Gastrocnemius medialis (tissue), 4 donors: ENCODE results near the gene PDZK1. TPM values are rescaled to one million over a fixed set of nuclear protein-coding genes. Genes with fewer than 3 reads are reported as not detected.

ENCODE experiments used
- ATAC-seq, 2 donors: fragments of 150-250 bp; one replicate each; pipeline ENCODE4 v1.9.1; 2016
- DNase-seq, 2 donors: peaks; one replicate each; pipeline ENCODE4 v3.0.0-alpha.2; 2019
- H3K27ac ChIP-seq, 4 donors: fragments of 200-600 bp; sonication (generic); 1 replicate in 1 of 4; 2 replicates in 3 of 4; pipeline ENCODE4 v1.5.1; 2016 to 2018; ENCODE audit warnings: mild to moderate bottlenecking in 2 of 4, moderate library complexity in 1 of 4
- H3K27me3 ChIP-seq, 3 donors: fragments of 200-600 bp; sonication (generic) in 2 of 3; 1 replicate in 1 of 3; 2 replicates in 2 of 3; pipeline versions ENCODE4 v1.5.1 to v1.6.0; 2016 to 2019; ENCODE audit warnings: mild to moderate bottlenecking in 1 of 3, moderate library complexity in 1 of 3
- H3K36me3 ChIP-seq, 2 donors: fragments of 200-600 bp; sonication (generic) in 1 of 2; one replicate each; pipeline ENCODE4 v1.5.1; 2017 to 2018
- H3K4me1 ChIP-seq, 2 donors: fragments of 200-600 bp; sonication (generic) in 1 of 2; one replicate each; pipeline ENCODE4 v1.5.1; 2016 to 2017; ENCODE audit warnings: mild to moderate bottlenecking in 2 of 2
- H3K4me3 ChIP-seq, 4 donors: fragments of 200-600 bp; sonication (generic) in 3 of 4; 1 replicate in 1 of 4; 2 replicates in 3 of 4; pipeline ENCODE4 v1.5.1; 2016 to 2019; ENCODE audit warnings: mild to moderate bottlenecking in 2 of 4
- H3K9me3 ChIP-seq, 3 donors: fragments of 200-600 bp; sonication (generic) in 2 of 3; 1 replicate in 1 of 3; 2 replicates in 2 of 3; pipeline ENCODE4 v1.5.1; 2016 to 2019
- POLR2A ChIP-seq, 2 donors: fragments of 450-650 bp; IDR thresholded peaks; one replicate each; pipeline ENCODE4 v1.6.1; 2017; ENCODE audit warnings: antibody characterized with exemption in 2 of 2, mild to moderate bottlenecking in 2 of 2, moderate library complexity in 2 of 2
- in situ Hi-C, 4 donors: fragments of 200-750 bp; cut with MboI; loops; one replicate each; pipeline versions ENCODE4 v1.15.0 to v1.8.0; 2017; ENCODE audit warnings: low sequenced_read_pairs in 4 of 4
- intact Hi-C: fragments of 100-400 bp; cut with DNase I; formaldehyde crosslinking; loops from one replicate; pipeline ENCODE4 v1.15.1; 2023; ENCODE audit warnings: low total_unique reads
- total RNA-seq, 4 donors: library from RNA; depleted of rRNA; stranded (reverse); fragments of >200 nt; gene quantifications; one replicate each; pipeline versions ENCODE4 v1.1.0 to v1.2.3, GENCODE V29; 2016
- TF ChIP-seq, protein P1 (sequence below), 5 experiments: fragments of 450-650 bp in 3 of 5; fragments of 200-600 bp in 2 of 5; sonication (generic) in 2 of 5; IDR thresholded peaks in 4 of 5; conservative IDR thresholded peaks in 1 of 5; 1 replicate in 4 of 5; 2 replicates in 1 of 5; pipeline ENCODE4 v1.5.1; 2016 to 2019; ENCODE audit warnings: antibody characterized with exemption in 5 of 5, mild to moderate bottlenecking in 3 of 5, moderate library complexity in 3 of 5

Gene PDZK1
- total RNA-seq, 4 donors from 2014 or later = 0.44 TPM; not detected in 3

DNA sequence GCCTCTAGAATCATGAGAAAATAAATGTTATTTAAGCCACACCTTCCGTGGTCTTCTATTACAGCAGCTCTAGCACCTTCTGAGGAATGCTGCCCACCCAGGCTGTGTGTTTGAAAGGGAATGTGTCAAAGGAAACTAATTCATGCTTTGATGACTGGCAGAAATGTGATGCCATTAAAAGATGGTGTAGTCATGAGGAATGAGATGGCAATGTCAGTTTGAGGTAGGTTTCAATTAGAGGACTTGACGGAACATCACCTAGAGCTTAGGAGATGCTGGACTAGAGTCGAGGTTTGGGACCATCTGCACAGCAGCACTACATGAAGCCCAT lies 10.6 kb downstream of the PDZK1 start:
- TF ChIP-seq, protein P1, sequence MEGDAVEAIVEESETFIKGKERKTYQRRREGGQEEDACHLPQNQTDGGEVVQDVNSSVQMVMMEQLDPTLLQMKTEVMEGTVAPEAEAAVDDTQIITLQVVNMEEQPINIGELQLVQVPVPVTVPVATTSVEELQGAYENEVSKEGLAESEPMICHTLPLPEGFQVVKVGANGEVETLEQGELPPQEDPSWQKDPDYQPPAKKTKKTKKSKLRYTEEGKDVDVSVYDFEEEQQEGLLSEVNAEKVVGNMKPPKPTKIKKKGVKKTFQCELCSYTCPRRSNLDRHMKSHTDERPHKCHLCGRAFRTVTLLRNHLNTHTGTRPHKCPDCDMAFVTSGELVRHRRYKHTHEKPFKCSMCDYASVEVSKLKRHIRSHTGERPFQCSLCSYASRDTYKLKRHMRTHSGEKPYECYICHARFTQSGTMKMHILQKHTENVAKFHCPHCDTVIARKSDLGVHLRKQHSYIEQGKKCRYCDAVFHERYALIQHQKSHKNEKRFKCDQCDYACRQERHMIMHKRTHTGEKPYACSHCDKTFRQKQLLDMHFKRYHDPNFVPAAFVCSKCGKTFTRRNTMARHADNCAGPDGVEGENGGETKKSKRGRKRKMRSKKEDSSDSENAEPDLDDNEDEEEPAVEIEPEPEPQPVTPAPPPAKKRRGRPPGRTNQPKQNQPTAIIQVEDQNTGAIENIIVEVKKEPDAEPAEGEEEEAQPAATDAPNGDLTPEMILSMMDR (IDR thresholded peaks at IDR 0.05 in 4 of 5, conservative IDR thresholded peaks at IDR 0.05 in 1 of 5) = no peak
- TF ChIP-seq POLR2A (IDR thresholded peaks at IDR 0.05) = no peak
- Histone ChIP-seq H3K36me3 (no peaks in the 10 kb centered on the region), H3K27me3 (no peaks in the 10 kb centered on the region), H3K27ac (no peak overlapping the region), H3K4me1 (no peaks in the 10 kb centered on the region), H3K4me3 (no peak overlapping the region), H3K9me3 (no peaks in the 10 kb centered on the region)
- DNase-seq (no peak), ATAC-seq (no peak)
- intact Hi-C loops = no loop called here
- in situ Hi-C loops = no loop called here

DNA sequence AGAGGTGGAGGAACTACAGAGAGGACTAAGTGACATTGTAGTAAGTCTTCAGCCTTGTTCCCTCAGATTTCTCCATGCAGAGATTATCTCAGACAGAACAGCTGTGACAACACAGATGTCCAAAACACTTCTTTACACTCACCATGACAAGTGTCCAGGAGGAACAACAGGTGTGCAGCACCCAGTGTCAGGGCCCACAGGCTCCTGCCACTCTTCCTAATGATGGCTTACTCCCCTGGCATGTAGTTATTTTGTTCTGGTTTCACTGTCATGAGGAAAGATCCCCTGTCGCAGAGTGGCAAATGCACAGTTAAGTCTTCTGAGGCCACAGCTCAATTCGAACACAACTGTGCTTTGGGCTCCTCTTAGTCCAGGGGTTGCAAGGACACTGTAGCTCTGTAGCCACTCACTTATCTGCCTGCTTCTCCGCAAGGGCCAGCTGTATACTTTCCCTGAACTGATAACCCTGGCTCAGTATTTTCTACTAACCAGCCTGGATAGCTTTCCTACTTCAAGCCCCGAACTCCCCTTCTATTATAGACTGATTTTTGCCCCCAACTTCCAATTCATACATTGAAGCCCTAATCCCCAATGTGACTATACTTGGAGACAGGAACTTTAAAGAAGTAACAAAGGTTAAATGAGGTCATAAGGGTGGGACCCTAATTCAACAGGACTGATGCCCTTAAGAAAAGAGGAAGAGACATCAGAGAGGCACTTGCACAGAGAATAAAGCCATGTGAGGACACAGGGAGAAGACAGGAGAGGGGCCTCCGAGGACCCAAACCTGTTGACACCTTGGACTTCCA lies 11.1 kb downstream of the PDZK1 start:
- H3K9me3 ChIP-seq = no peaks in the 10 kb centered on the region
- TF ChIP-seq, protein P1 (IDR thresholded peaks at IDR 0.05 in 4 of 5, conservative IDR thresholded peaks at IDR 0.05 in 1 of 5) = no peak
- no peak for TF ChIP-seq POLR2A (IDR thresholded peaks at IDR 0.05)
- H3K27ac ChIP-seq = no peak overlapping the region
- ATAC-seq (no peak), DNase-seq (no peak)
- no peaks in the 10 kb centered on the region for H3K27me3 ChIP-seq
- no peaks in the 10 kb centered on the region for H3K4me1 ChIP-seq
- intact Hi-C loops (no loop called here), in situ Hi-C loops (no loop called here)
- H3K36me3 ChIP-seq = no peaks in the 10 kb centered on the region
- H3K4me3 ChIP-seq = no peak overlapping the region

DNA sequence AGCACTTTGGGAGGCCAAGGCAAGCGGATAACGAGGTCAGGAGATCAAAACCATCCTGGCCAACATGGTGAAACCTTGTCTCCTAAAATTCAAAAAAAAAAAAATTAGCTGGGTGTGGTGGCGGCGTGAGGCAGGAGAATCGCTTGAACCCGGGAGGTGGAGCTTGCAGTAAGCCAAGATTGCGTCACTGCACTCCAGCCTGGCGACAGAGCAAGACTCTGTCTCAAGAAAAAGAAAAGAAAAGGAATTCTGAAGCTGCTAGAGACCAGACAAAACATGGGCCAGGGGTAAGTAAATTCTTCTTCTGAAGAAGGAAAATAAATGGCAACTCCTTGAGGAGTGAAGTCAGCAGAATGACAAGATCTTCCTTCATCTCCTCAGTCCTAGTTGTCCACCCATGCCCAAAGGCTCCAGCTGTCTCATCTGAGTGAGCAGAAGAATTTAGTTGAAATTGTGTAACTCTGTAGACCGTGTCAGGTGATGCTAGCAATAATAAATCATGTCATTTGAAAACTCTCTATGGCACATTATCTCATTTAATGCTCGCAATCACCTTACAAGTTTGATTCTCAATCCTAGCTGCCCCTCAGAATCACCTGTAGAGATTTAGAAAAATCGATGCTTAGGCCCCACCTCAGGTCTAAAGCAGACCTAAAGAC lies 14.3 kb downstream of the PDZK1 start:
- no peak for DNase-seq
- no peaks in the 10 kb centered on the region for H3K36me3 ChIP-seq
- intact Hi-C loops (no loop called here), in situ Hi-C loops (no loop called here)
- TF ChIP-seq, protein P1 (IDR thresholded peaks at IDR 0.05 in 4 of 5, conservative IDR thresholded peaks at IDR 0.05 in 1 of 5) = no peak
- no peak for TF ChIP-seq POLR2A (IDR thresholded peaks at IDR 0.05)
- no peaks in the 10 kb centered on the region for H3K4me1 ChIP-seq
- no peak overlapping the region for H3K4me3 ChIP-seq
- no peaks in the 10 kb centered on the region for H3K27me3 ChIP-seq
- no peak overlapping the region for H3K27ac ChIP-seq
- H3K9me3 ChIP-seq = no peaks in the 10 kb centered on the region
- no peak for ATAC-seq

DNA sequence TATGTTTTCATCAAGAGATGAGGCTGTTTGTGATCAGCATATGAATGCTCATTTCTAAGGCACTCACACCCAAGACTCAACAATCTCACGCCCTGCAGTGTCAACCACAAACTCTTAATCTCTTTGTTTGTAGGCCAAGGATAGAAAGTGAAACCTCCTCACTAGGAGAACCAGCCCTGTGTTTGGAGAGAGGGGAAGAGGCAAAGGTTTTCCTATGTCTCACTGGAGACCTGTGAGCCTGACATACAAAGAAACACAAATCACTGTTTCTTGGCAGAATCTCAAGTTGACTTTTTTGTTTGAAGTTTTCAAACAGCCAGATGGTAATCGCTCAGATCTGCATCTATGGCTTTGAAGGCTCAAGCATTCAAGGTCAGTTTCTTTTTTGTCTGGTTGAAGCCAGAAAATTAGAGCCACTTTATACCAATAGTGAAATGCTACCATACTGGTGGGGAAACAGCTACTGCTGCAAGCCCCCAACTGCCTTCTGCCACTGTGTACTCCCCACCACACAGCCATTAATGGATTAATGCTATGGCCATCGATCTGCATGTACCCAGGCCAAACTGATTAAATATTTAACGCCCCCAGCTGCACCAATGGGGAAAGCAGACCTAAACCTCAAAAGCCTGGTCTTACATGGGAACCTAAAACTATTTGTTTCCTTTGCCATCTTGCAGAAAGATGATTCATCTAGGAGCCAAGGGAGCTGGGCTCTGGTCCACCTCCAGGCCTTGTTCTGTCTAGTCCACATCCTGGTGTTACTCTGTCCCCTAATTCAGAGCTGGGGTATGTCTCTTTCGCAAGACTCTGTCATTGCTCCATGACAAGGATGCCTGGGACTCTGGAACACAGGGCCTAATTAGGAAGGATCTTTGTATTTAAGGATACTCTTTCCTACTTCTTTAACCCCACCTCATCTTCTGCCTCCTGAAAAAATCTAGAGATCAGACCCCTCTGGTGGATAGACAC lies 16.3 kb downstream of the PDZK1 start:
- TF ChIP-seq, protein P1 (IDR thresholded peaks at IDR 0.05 in 4 of 5, conservative IDR thresholded peaks at IDR 0.05 in 1 of 5) = no peak
- TF ChIP-seq POLR2A (IDR thresholded peaks at IDR 0.05) = no peak
- in situ Hi-C loops (no loop called here), intact Hi-C loops (no loop called here)
- H3K4me3 ChIP-seq = no peak overlapping the region
- H3K27me3 ChIP-seq = no peaks in the 10 kb centered on the region
- no peaks in the 10 kb centered on the region for H3K9me3 ChIP-seq
- no peaks in the 10 kb centered on the region for H3K36me3 ChIP-seq
- ATAC-seq (no peak), DNase-seq (peak in 1 of 2 donors; percentile 13)
- H3K4me1 ChIP-seq = no peaks in the 10 kb centered on the region
- H3K27ac ChIP-seq = no peak overlapping the region
